ENCODE data around the gene ZNF143.
"Not testable (repeated sequence)": the region's sequence is repeated elsewhere in the genome, so short reads cannot be mapped to it uniquely, and the experiment has no call there.

ZNF143 gene

GRCh38 chr11:9529334-9529650 is 68.5 kb downstream of the ZNF143 start:
- peaks cover 4% of the 10 kb centered on the region for H3K36me3 ChIP-seq (ENCODE audit: insufficient read depth, low read length)
- H3K27me3 ChIP-seq (ENCODE audit: control insufficient read depth, insufficient read depth, low read length), result no peaks in the 10 kb centered on the region

DNA sequence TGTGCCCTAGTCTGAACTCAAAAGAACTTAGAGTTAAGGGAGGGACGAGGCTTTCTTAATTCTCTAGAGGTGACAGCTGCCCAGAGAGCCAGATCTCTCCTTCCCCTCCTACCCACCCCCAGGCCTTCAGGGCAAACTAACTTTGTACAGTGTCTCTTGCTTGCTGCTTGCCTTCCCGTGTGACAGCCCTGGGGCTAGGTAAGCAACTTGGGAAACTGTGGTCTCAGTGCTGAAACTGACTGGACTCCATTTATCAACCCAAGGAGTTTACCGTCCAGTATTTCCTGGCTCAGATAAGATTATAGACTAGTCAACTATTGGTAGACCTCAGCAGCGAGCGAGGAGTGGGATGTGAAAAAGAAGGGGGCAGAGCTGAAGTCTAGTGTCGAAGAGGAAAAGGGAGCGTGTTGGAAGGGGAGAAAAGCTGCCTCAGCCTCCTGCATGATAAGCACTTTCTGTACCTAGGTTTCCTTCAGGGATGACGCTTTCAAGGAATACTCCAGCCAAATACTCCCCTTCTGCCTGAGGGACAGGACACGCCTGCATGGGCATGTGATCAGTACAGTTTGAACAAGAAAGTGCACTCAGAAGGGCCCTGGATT is 69.3 kb downstream of the ZNF143 start:
- Histone ChIP-seq H3K36me3 (ENCODE audit: insufficient read depth, low read length) (peaks cover 4% of the 10 kb centered on the region), H3K9ac (ENCODE audit: low read depth, low read length) (no peak overlapping the region), H3K27me3 (ENCODE audit: control insufficient read depth, insufficient read depth, low read length) (no peaks in the 10 kb centered on the region), H3K4me1 (ENCODE audit: control insufficient read depth, insufficient read depth, low read length) (peaks cover 66% of the 10 kb centered on the region), H3K4me3 (ENCODE audit: low read length) (no peak overlapping the region), H3K4me2 (ENCODE audit: low read length) (no peak overlapping the region), H3K9me3 (replicated peaks; ENCODE audit: low read length) (no peaks in the 10 kb centered on the region)

More at GRCh38 chr11:9529334-9529650, 68.5 kb downstream of the ZNF143 start:
- H3K9me3 ChIP-seq (replicated peaks; ENCODE audit: low read length), result no peaks in the 10 kb centered on the region
- H3K4me1 ChIP-seq (ENCODE audit: control insufficient read depth, insufficient read depth, low read length), result peaks cover 66% of the 10 kb centered on the region
- peak overlapping the region; percentile 53 for H3K9ac ChIP-seq (ENCODE audit: low read depth, low read length)
- peak overlapping the region; percentile 25 for H3K4me3 ChIP-seq (ENCODE audit: low read length)
- peak overlapping the region; percentile 38 for H3K4me2 ChIP-seq (ENCODE audit: low read length)

DNA sequence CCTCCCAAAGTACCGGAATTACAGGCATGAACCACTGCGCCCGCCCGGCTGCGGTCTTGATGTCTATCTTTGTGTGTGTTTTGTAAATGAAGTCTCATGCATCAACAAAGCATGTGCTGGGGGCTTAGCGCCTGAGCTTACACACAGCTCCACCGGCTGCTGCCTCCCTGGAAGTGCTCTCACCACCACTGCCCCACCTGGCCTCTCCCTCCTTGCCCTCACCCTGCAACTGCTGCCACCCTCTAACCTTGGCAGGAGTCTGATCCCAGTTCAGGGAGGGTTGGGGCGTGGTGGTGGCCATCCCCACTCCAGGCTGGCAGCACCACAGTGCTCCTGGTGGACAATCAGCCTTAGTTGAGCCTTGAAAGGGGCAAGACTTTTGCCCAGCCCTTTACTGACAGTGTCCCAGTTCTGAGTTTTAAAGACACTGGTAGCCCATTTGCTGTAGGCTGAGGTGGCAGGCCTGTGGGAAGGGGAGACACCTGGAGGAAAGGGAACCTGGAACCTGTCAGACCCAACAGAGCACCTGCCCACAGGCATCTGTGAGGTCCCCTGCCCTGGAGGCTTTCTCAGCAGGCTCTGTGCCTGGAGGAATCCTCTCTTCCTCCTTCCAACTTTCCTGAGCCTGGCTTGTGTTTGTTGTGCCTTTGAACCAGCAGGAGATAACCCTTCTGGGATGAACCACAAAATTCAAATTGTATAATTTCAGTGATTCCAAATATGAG is 70.3 kb downstream of the ZNF143 start:
- Histone ChIP-seq H3K27me3 (ENCODE audit: control insufficient read depth, insufficient read depth, low read length) (no peaks in the 10 kb centered on the region), H3K4me3 (ENCODE audit: low read length) (no peak overlapping the region), H3K36me3 (ENCODE audit: insufficient read depth, low read length) (no peaks in the 10 kb centered on the region), H3K4me2 (ENCODE audit: low read length) (no peak overlapping the region), H3K9ac (ENCODE audit: low read depth, low read length) (no peak overlapping the region), H3K4me1 (ENCODE audit: control insufficient read depth, insufficient read depth, low read length) (peaks cover 65% of the 10 kb centered on the region), H3K9me3 (replicated peaks; ENCODE audit: low read length) (no peaks in the 10 kb centered on the region)

DNA sequence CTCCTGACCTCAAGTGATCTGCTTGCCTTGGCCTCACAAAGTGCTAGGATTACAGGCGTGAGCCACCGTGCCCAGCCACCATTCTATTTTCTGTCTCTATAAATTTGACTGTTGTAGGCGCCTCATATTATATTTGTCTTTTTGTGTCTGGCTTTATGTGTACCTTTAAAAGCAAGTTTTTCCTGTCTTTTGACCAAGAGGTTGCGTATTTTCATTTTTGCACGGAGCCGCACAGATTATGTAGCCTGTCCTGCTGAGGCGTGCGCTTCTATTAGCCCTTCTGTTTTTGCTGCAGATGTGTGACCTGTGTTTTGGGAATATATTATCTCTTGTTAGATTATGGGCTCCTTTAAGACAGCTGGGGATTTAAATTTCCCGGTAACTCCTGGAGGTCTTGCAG is 72.2 kb downstream of the ZNF143 start:
- Histone ChIP-seq H3K4me3 (ENCODE audit: low read length) (no peak overlapping the region), H3K9ac (ENCODE audit: low read depth, low read length) (peak overlapping the region; percentile 44), H3K4me2 (ENCODE audit: low read length) (peak overlapping the region; percentile 73), H3K27me3 (ENCODE audit: control insufficient read depth, insufficient read depth, low read length) (no peaks in the 10 kb centered on the region), H3K9me3 (replicated peaks; ENCODE audit: low read length) (no peaks in the 10 kb centered on the region), H3K36me3 (ENCODE audit: insufficient read depth, low read length) (no peaks in the 10 kb centered on the region), H3K4me1 (ENCODE audit: control insufficient read depth, insufficient read depth, low read length) (peaks cover 46% of the 10 kb centered on the region)

- peaks cover 38% of the 10 kb centered on the region for H3K4me1 ChIP-seq (ENCODE audit: control insufficient read depth, insufficient read depth, low read length)
- H3K4me2 ChIP-seq (ENCODE audit: low read length), result peak overlapping the region; percentile 73
- H3K27me3 ChIP-seq (ENCODE audit: control insufficient read depth, insufficient read depth, low read length), result no peaks in the 10 kb centered on the region
- H3K4me3 ChIP-seq (ENCODE audit: low read length), result no peak overlapping the region
- H3K9ac ChIP-seq (ENCODE audit: low read depth, low read length), result peak overlapping the region; percentile 24
- no peaks in the 10 kb centered on the region for H3K36me3 ChIP-seq (ENCODE audit: insufficient read depth, low read length)
- no peaks in the 10 kb centered on the region for H3K9me3 ChIP-seq (replicated peaks; ENCODE audit: low read length)
These were observed 73.1 kb downstream of the ZNF143 start for GRCh38 chr11:9533736-9534473.

GRCh38 chr11:9535189-9535781 is 74.5 kb downstream of the ZNF143 start:
- Histone ChIP-seq H3K4me1 (ENCODE audit: control insufficient read depth, insufficient read depth, low read length) (peaks cover 26% of the 10 kb centered on the region), H3K4me2 (ENCODE audit: low read length) (no peak overlapping the region), H3K9ac (ENCODE audit: low read depth, low read length) (peak overlapping the region; percentile 24), H3K9me3 (replicated peaks; ENCODE audit: low read length) (no peaks in the 10 kb centered on the region), H3K36me3 (ENCODE audit: insufficient read depth, low read length) (no peaks in the 10 kb centered on the region), H3K4me3 (ENCODE audit: low read length) (no peak overlapping the region), H3K27me3 (ENCODE audit: control insufficient read depth, insufficient read depth, low read length) (no peaks in the 10 kb centered on the region)

- H3K4me1 ChIP-seq (ENCODE audit: control insufficient read depth, insufficient read depth, low read length), result peaks cover 18% of the 10 kb centered on the region
- H3K4me3 ChIP-seq (ENCODE audit: low read length), result no peak overlapping the region
- no peaks in the 10 kb centered on the region for H3K36me3 ChIP-seq (ENCODE audit: insufficient read depth, low read length)
- no peaks in the 10 kb centered on the region for H3K9me3 ChIP-seq (replicated peaks; ENCODE audit: low read length)
- H3K9ac ChIP-seq (ENCODE audit: low read depth, low read length), result no peak overlapping the region
- H3K27me3 ChIP-seq (ENCODE audit: control insufficient read depth, insufficient read depth, low read length), result no peaks in the 10 kb centered on the region
- no peak overlapping the region for H3K4me2 ChIP-seq (ENCODE audit: low read length)
These were observed 77.7 kb downstream of the ZNF143 start for GRCh38 chr11:9538548-9538947.

- H3K9ac ChIP-seq (ENCODE audit: low read depth, low read length); H3K4me1 ChIP-seq (ENCODE audit: control insufficient read depth, insufficient read depth, low read length); H3K4me3 ChIP-seq (ENCODE audit: low read length); H3K4me2 ChIP-seq (ENCODE audit: low read length); H3K36me3 ChIP-seq (ENCODE audit: insufficient read depth, low read length); H3K9me3 ChIP-seq (replicated peaks; ENCODE audit: low read length); H3K27me3 ChIP-seq (ENCODE audit: control insufficient read depth, insufficient read depth, low read length): not testable (repeated sequence)
These were observed 88.4 kb downstream of the ZNF143 start for GRCh38 chr11:9549216-9549615.

DNA sequence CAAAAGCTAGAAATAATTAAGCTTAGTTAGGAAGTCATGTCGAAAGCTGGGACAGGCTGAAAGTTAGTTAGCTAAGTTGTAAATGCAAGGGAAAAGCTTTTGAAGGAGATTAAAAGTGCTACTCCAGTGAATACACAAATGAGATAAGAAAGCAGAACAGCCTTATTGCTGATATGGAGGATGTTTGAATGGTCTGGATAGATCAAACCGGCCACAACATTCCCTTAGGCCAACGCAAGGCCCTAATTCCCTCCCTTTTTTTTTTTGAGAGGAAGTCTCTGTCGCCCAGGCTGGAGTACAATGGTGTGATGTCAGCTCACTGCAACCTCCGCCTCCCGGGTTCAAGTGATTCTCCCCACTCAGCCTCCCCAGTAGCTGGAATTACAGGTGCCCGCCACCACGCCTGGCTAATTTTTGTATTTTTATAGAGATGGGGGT is 89.4 kb downstream of the ZNF143 start:
- no peaks in the 10 kb centered on the region for H3K27me3 ChIP-seq (ENCODE audit: control insufficient read depth, insufficient read depth, low read length)
- H3K4me1 ChIP-seq (ENCODE audit: control insufficient read depth, insufficient read depth, low read length), result no peaks in the 10 kb centered on the region
- no peaks in the 10 kb centered on the region for H3K9me3 ChIP-seq (replicated peaks; ENCODE audit: low read length)
- H3K9ac ChIP-seq (ENCODE audit: low read depth, low read length), result no peak overlapping the region
- no peaks in the 10 kb centered on the region for H3K36me3 ChIP-seq (ENCODE audit: insufficient read depth, low read length)
- H3K4me2 ChIP-seq (ENCODE audit: low read length), result no peak overlapping the region
- H3K4me3 ChIP-seq (ENCODE audit: low read length), result no peak overlapping the region

DNA sequence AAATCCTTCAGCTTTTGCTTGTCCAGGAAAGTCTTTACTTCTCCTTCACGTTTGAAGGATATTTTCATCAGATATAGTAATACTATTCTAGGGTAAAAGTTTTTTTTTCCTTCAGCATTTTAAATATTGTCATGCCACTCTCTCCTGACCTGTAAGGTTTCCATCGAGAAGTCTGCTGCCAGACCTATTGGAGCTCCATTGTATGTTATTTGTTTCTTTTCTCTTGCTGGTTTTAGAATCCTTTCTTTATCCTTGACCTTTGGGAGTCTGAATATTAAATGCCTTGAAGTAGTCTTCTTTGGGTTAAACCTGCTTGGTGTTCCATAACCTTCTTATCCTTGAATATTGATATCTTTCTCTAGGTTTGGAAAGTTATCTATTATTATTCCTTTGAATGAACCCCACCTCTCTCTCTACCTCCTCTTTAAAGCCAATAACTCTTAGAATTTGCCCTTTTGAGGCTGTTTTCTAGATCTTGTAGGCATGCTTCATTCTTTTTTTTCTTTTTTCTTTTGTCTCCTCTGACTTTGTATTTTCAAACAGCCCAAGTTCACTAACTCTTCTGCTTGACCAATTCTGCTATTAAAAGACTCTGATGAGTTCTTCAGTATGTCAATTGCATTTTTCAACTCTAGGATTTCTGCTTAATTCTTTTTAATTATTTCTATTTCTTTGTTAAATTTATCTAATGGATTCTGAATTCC is 100.6 kb downstream of the ZNF143 start:
- Histone ChIP-seq H3K36me3 (ENCODE audit: insufficient read depth, low read length) (no peaks in the 10 kb centered on the region), H3K4me1 (ENCODE audit: control insufficient read depth, insufficient read depth, low read length) (peaks cover 14% of the 10 kb centered on the region), H3K4me3 (ENCODE audit: low read length) (no peak overlapping the region), H3K27me3 (ENCODE audit: control insufficient read depth, insufficient read depth, low read length) (no peaks in the 10 kb centered on the region), H3K9me3 (replicated peaks; ENCODE audit: low read length) (no peaks in the 10 kb centered on the region), H3K9ac (ENCODE audit: low read depth, low read length) (no peak overlapping the region), H3K4me2 (ENCODE audit: low read length) (no peak overlapping the region)

GRCh38 chr11:9562716-9563115 is 101.9 kb downstream of the ZNF143 start:
- Histone ChIP-seq H3K4me2 (ENCODE audit: low read length) (no peak overlapping the region), H3K27me3 (ENCODE audit: control insufficient read depth, insufficient read depth, low read length) (no peaks in the 10 kb centered on the region), H3K4me1 (ENCODE audit: control insufficient read depth, insufficient read depth, low read length) (peaks cover 26% of the 10 kb centered on the region), H3K4me3 (ENCODE audit: low read length) (no peak overlapping the region), H3K9ac (ENCODE audit: low read depth, low read length) (no peak overlapping the region), H3K9me3 (replicated peaks; ENCODE audit: low read length) (no peaks in the 10 kb centered on the region), H3K36me3 (ENCODE audit: insufficient read depth, low read length) (no peaks in the 10 kb centered on the region)

All from skeletal muscle satellite cell (primary cell).